Measurements from ENCODE around the gene ADAMTS1.

The ADAMTS1 gene

GRCh38 chr21:26844258-26845065, 747 bp downstream of the ADAMTS1 start:
- DNase-seq (ENCODE audit: low read depth): no peak

DNA sequence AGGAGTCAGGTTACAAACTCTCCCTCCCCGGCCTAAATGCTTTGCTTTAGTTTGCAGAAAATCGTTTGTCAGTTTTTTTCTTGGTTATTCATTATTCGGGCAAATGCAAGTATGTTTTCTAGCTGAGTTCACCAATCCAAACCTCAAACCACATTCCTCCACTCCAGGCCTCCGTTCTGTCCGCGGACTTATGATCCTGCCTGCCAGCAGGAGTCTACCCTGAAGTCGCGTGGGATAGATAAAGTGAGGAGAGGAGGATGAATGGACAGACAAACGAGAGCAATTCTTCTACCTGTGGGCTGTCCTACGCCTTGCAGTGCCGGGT, 1.3 kb downstream of the ADAMTS1 start:
- DNase-seq (ENCODE audit: low read depth): no peak

- DNase-seq (ENCODE audit: low read depth): no peak
These were observed 2.0 kb downstream of the ADAMTS1 start for GRCh38 chr21:26842974-26843932.

DNA sequence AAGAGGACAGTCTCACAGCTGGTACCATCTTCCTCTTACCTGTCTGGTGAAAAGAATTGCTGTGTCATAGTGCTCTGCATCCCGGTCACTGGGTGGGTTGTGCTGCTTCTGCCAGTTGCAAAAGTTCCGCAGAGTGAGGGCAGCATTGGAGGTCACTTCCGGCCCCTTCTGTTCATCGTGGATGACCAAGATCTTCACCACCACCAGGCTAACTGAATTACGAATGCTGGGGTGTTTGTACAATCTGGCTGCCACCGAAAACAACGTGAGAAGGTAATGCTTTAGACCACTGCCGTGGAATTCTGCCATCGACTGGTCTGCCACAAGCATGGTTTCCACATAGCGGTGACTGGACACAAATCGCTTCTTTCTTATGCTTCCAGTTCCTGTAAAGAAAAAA, 2.9 kb downstream of the ADAMTS1 start:
- DNase-seq (ENCODE audit: low read depth): no peak

DNA sequence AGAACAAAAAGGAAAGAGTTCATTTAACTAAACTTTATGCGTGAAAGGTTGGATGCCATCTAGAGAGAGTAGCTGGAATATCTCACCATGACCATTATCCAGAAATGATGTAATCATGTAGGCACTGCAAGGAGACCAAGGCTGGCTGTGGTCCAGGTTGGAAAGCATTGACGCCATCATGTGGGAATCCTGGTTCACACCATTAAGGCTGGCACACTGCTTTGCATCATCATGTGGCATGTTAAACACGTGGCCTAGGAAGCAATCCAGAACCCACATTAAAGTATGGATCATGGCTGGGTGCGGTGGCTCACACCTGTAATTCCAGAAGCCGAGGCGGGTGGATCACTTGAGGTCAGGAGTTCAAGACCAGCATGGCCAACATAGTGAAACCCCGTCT, 4.3 kb downstream of the ADAMTS1 start:
- no peak for DNase-seq (ENCODE audit: low read depth)

GRCh38 chr21:26840201-26840600, 5.0 kb downstream of the ADAMTS1 start:
- no peak for DNase-seq (ENCODE audit: low read depth)

GRCh38 chr21:26837539-26837938, 7.7 kb downstream of the ADAMTS1 start:
- DNase-seq (ENCODE audit: low read depth): no peak

GRCh38 chr21:26836528-26836927, 8.7 kb downstream of the ADAMTS1 start:
- DNase-seq (ENCODE audit: low read depth): no peak

- DNase-seq (ENCODE audit: low read depth): no peak
These were observed 9.4 kb downstream of the ADAMTS1 start for GRCh38 chr21:26835714-26836265.

GRCh38 chr21:26835027-26835713, 10.0 kb downstream of the ADAMTS1 start:
- DNase-seq (ENCODE audit: low read depth): no peak

DNA sequence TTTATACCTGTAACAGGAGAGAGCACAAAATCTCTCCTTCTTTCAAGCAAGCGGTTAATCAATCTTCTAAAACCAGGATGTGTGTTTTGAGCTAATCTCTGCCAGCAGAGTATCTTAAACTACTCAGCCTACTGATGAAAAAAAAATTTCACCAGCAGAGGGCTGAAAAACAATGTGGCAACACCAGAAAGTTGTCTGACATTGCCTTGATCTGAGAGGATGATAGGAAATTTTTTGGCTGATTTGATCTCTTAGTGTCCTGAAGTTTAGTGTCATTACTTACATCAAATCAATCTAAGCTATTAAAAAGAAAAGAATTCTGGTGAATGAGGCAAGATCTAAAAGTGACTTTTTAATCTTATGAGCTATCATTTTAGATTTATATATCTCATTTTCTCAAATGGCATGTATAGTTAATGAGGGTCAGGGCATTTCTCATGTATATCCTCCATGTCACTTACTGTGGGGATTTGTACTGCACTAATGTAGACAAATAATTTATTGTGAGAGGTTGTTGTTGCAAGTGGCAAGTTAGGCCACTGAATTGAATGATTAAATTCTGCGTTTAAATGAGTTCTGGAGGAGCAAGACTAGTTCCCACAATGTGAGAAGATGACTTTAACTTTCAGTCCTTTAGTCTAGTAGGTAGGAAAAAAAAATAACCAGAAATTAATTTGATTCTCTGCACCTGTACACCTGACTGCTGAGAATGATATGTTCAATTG, 10.9 kb downstream of the ADAMTS1 start:
- DNase-seq (ENCODE audit: low read depth): no peak

- no peak for DNase-seq (ENCODE audit: low read depth)
These were observed 11.7 kb downstream of the ADAMTS1 start for GRCh38 chr21:26833460-26833939.

DNA sequence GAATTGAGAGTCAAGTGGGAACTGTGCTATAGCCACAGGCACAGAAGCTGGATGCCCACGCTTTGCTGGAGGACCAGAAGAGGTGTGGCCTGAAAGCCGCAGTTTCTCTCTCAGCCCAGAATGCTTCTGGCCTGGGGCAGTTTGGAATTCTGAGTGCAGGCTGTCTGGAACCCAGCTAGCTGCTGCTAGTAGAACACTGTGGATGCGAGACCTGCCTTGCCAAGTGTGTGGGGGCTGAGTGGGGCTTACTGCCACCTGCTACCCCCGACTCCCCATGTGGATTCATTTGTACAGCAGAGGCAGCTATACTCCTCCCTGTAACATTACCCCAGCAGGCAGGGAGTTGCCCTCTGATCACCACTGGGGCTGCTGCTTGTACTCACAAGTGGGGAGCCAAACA, 12.2 kb downstream of the ADAMTS1 start:
- no peak for DNase-seq (ENCODE audit: low read depth)

DNA sequence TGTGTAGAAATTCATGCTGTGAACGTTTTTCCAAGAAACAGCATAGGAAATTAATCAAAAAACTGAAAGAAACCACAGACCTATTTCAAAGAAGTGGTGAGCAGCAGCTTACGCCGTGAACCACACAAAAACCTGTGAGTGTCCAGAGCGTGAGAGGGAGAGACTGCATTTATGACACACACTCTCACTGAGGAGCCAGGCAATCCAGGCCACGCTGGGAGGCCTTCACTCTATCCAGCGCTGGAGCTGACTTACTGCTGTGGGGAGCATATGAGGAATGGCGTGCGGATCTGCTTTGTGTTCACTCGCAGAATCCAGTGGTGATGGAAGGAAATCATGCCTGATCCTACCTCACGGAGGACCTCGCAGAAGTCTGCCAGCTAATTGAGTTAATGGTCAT, 12.7 kb downstream of the ADAMTS1 start:
- no peak for DNase-seq (ENCODE audit: low read depth)

DNA sequence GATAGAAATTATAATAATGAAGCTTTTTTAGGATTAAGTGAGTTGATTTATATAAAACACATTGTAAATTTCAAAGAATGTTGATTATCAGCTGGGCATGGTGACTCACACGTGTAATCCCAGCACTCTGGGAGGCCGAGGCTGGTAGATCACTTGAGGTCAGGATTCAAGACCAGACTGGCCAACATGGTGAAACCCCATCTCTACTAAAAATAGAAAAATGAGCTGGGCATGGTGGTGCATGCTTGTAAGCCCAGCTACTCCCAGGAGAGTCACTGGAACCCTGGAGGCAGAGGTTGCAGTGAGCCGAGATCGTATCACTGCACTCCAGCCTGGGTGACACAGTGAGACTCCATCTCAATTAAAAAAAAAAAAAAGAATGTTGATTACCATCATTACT, 18.4 kb downstream of the ADAMTS1 start:
- no peak for DNase-seq (ENCODE audit: low read depth)

DNA sequence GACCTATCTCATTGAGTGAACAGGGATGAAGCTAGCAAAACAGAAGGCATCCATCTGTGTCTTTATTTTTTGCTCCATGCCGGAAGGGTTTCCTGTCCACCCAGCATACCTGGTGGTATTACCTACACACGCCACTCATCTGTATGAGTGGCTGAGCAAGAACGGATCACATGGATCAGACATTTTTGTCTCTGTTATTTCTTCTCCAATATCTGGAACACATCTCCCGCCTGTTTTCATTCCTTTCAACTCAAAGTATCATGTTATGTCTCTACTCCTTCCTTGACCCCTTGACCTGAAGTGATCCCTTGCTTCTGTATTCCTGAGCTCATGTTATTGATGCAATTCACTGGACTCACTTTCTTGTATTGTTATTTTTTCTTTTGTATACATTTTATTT, 24.7 kb downstream of the ADAMTS1 start:
- DNase-seq (ENCODE audit: low read depth): no peak

DNA sequence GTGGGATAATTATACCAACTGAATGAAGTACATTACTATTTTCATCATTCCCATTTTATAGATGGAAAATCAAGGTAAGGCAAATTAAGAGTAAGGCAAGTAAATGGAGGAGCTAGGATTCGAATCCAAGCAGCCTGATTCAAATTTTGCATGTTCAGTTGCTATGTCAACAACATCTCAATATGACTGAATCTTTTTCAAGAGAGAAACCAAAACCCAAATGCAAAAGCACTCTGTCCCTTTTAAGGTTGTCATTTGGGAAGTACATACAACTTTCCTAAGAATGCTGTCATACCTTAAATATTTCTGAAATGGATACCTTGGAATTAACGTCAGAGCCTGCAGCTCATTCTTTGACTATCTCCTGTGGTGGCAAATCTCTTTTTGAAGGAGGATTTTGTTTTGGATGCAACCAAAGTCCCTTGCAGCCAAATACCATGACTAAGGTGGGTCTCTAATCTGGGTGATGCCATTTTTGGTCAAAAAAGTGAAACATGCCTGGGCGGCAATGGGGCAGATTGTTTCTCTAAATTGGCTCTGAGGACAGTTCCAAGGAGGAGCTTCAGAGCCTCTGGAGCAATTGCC, 25.4 kb downstream of the ADAMTS1 start:
- no peak for DNase-seq (ENCODE audit: low read depth)

DNA sequence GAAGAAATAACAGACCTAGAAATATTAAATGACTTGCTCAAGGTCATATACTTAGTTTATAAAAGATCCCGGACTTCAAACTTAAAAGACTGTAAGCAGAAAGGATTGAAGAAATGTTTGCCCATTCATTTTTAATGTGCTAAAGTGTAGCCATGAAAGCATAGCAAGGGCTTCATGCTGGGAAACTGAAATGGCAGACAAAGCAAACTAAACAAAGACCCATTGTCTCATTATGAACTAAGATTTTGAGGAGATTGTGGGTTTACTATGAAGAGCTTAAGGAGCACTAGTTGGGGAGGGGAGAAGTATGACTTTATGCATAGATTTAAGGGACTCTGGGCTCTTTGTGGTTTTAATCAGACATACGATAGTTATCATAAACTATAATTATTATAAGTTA, 26.3 kb downstream of the ADAMTS1 start:
- DNase-seq (ENCODE audit: low read depth): no peak

- no peak for DNase-seq (ENCODE audit: low read depth)
These were observed 30.0 kb downstream of the ADAMTS1 start for GRCh38 chr21:26815197-26815596.

DNA sequence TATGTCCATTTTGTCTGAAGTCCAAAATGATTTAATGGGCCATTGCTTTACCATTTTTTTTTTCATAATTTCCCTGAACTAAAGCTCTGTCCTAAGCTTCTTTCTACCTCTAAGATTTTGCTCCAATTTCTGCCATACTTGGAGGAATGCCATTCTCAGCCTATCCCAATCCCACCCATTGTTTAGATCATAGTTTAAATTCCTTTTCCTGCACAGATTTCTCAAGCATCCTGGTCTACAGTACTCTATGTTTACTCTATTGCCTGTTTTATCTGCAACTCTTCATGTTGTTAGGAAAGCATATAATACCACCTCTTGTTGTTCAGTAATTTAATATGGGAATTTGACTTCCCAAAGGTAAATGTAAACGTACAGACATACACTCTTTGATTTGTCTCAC, 30.8 kb downstream of the ADAMTS1 start:
- no peak for DNase-seq (ENCODE audit: low read depth)

DNA sequence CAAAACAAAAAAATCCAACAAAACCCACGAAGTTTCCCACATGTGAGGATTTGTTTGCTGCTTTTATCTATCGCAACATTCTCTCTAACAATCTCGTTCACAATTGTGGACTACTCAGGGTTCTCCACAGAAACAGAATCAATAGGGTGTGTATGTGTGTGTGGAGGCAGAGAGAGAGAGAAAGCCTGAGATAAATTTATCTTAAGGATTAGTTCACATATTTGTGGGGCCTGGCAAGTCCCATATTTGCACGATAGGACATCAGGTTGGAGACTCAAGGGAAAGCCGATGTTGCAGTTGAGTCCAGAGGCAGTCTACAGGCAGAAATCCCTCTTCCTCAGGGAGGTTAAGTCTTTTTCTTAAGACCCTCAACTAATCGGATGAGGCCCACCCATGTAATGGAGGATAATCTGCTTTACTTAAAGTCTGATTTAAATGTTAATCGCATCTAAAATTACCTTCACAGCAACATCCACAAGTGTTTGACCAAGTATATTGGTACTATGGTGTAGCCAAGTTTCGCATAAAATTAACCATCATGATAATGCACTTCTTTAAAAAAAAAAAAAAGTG, 31.7 kb downstream of the ADAMTS1 start:
- DNase-seq (ENCODE audit: low read depth): no peak
